GM12878 (cell line): Measurements from ENCODE around the gene SLIRP. TPM values are rescaled to one million over a fixed set of nuclear protein-coding genes. Genes with fewer than 3 reads are reported as not detected.

Experiments
- ATAC-seq: fragments of 200-7000 bp; cut with Tn5 transposase; 3 replicates; pipeline ENCODE4 v1.9.1; 2020; ENCODE audit warnings: mild to moderate bottlenecking, moderate library complexity
- BruUV-seq: library from RNA; stranded (reverse); fragments of 400-500 nt; replicated peaks from 2 replicates; lab custom pipeline; 2021; lab: Mats Ljungman, UMichigan
- CTCF ChIA-PET: fragments of 300-600 bp; sonication (Branson Sonifier 250); formaldehyde crosslinking; extraction: SDS; loops from one replicate; lab custom pipeline; 2021; ENCODE audit warnings: inconsistent platforms; lab: Yijun Ruan, JAX
- POLR2A ChIA-PET: fragments of 350-600 bp; formaldehyde crosslinking; extraction: SDS; loops from one replicate; lab custom pipeline; 2021; ENCODE audit warnings: inconsistent platforms; lab: Charles Lee
- RAD21 ChIA-PET: fragments of 300-600 bp; sonication (Branson Sonifier 250); formaldehyde crosslinking; loops from one replicate; lab custom pipeline; 2023; ENCODE audit warnings: antibody characterized with exemption; ENCODE audit not compliant: unreplicated experiment; lab: Charles Lee
- SMC1A ChIA-PET: fragments of 300-600 bp; sonication (Branson Sonifier 250); formaldehyde crosslinking; loops from one replicate; lab custom pipeline; 2023; ENCODE audit not compliant: unreplicated experiment, uncharacterized antibody; lab: Charles Lee
- DNase-seq: peaks from one replicate; pipeline ENCODE4 v3.0.0-alpha.2; 2011; ENCODE audit warnings: low read depth, low spot score
- FAIRE-seq: peaks from 3 replicates; lab custom pipeline; 2011; peaks lifted over from hg19 to GRCh38; lab: Jason Lieb, UNC
- H2AFZ ChIP-seq: 2 replicates; pipeline ENCODE4 v1.6.0; 2011; ENCODE audit warnings: low read depth, low read length, control low read depth; ENCODE audit not compliant: control insufficient read depth
- H3K27ac ChIP-seq: 2 replicates; pipeline ENCODE4 v1.5.1; 2011; ENCODE audit warnings: control low read depth; ENCODE audit not compliant: control insufficient read depth, insufficient read depth
- H3K27me3 ChIP-seq, 2 experiments: replicated peaks in 1 of 2; 2 replicates each; pipeline versions ENCODE4 v1.6.0 to v1.6.1; 2011; ENCODE audit warnings: low read length in 1 of 2; ENCODE audit not compliant: control insufficient read depth in 2 of 2, insufficient read depth in 2 of 2
- H3K36me3 ChIP-seq, 2 experiments: 2 replicates each; pipeline ENCODE4 v1.5.1; 2011; ENCODE audit warnings: low read length in 1 of 2; ENCODE audit not compliant: control insufficient read depth in 2 of 2, insufficient read depth in 2 of 2
- H3K4me1 ChIP-seq: 2 replicates; pipeline ENCODE4 v1.6.1; 2011; ENCODE audit warnings: mild to moderate bottlenecking, low read length, moderate library complexity, mixed read lengths; ENCODE audit not compliant: control insufficient read depth, insufficient read depth
- H3K4me2 ChIP-seq: 2 replicates; pipeline ENCODE4 v1.6.0; 2011; ENCODE audit warnings: control low read depth; ENCODE audit not compliant: control insufficient read depth, insufficient read depth
- H3K4me3 ChIP-seq: fragments of 200-600 bp; sonication (generic); 2 replicates; pipeline ENCODE4 v1.5.1; 2016
- H3K79me2 ChIP-seq: 2 replicates; pipeline ENCODE4 v1.6.0; 2011; ENCODE audit warnings: low read length; ENCODE audit not compliant: control insufficient read depth, insufficient read depth
- H3K9ac ChIP-seq: 2 replicates; pipeline ENCODE4 v1.8.0; 2011; ENCODE audit warnings: low read length, control low read depth, mixed read lengths; ENCODE audit not compliant: control insufficient read depth, insufficient read depth
- H3K9me3 ChIP-seq: replicated peaks from 3 replicates; pipeline ENCODE4 v1.5.1; 2011; ENCODE audit warnings: mild to moderate bottlenecking, low read length; ENCODE audit not compliant: control insufficient read depth, insufficient read depth
- H4K20me1 ChIP-seq: 2 replicates; pipeline ENCODE4 v1.6.0; 2011; ENCODE audit not compliant: control insufficient read depth, insufficient read depth
- FOXK2 ChIP-seq: fragments of 450-650 bp; IDR thresholded peaks from 2 replicates; pipeline ENCODE4 v1.6.1; 2017; ENCODE audit warnings: mild to moderate bottlenecking, moderate library complexity
- RELB ChIP-seq: fragments of 450-650 bp; IDR thresholded peaks from 2 replicates; pipeline ENCODE4 v1.6.1; 2017; ENCODE audit warnings: low read depth, mild to moderate bottlenecking, moderate library complexity
- SMAD5 ChIP-seq: IDR thresholded peaks from 2 replicates; pipeline ENCODE4 v1.6.1; 2016; ENCODE audit warnings: antibody characterized with exemption, low read depth
- ZBTB33 ChIP-seq: fragments of 450-650 bp; IDR thresholded peaks from 2 replicates; pipeline ENCODE4 v1.6.1; 2017; ENCODE audit warnings: mild to moderate bottlenecking
- WGBS: methylation state at CpG from one replicate; pipeline ENCODE4 v1.1.6; 2016; ENCODE audit warnings: low lambda C conversion rate; ENCODE audit not compliant: insufficient replicate concordance, insufficient coverage; ENCODE audit errors: missing lambda C conversion rate; 5-methylcytosine and 5-hydroxymethylcytosine counted together
- in situ Hi-C: fragments of 300-500 bp; cut with MboI; formaldehyde crosslinking; loops from 9 replicates; pipeline ENCODE4 v1.14.3; 2018; ENCODE audit warnings: mixed read lengths
- intact Hi-C: fragments of 100-400 bp; cut with micrococcal nuclease; formaldehyde crosslinking; loops from one replicate; pipeline ENCODE4 v1.14.2; 2022; ENCODE audit not compliant: unreplicated experiment
- polyA plus RNA-seq, 11 experiments: library from polyadenylated mRNA; depleted of rRNA in 4 of 11; unstranded in 6 of 11; stranded (reverse) in 5 of 11; fragments of >200 nt; fragmentation: Nextera tagmentation in 4 of 11; fragmentation: Illumina TruSeq in 1 of 11; extraction: Ambion mirVana in 4 of 11; extraction: Trizol in 1 of 11; gene quantifications; 1 replicate in 1 of 11; 2 replicates in 10 of 11; pipeline versions ENCODE4 v1.2.1 to v1.2.3, GENCODE V29; 2011 to 2016; ENCODE audit warnings: inconsistent platforms in 2 of 11, missing spikeins in 2 of 11, low read depth in 1 of 11
- total RNA-seq, 4 experiments: library from RNA; depleted of rRNA in 3 of 4; stranded (reverse); fragments of >200 nt in 3 of 4; fragmentation: Illumina TruSeq in 1 of 4; extraction: Trizol in 1 of 4; gene quantifications; 2 replicates each; pipeline versions ENCODE4 v1.2.1 to v1.2.3, GENCODE V29; 2013 to 2021

The SLIRP gene
- total and polyA plus RNA-seq, 10 of the 15 experiments (the other 5 are each of a cell fraction or from before 2014, with no cell fraction given): 196 to 1,510 (median 596) TPM

GRCh38 chr14:77752266-77752665, 44.4 kb downstream of the SLIRP start:
- ChIA-PET POLR2A (interaction anchor here (1.4 kb wide), 1 partner anchor 10 kb away, joined by 3 read pairs; no protein-coding TSS in a partner anchor), SMC1A (interaction anchor here (0.7 to 1.3 kb wide), 8 partner anchors 9 to 293 kb away, joined by 3 to 5 read pairs (median 3); partner anchors contain the start of genes ALKBH1 and SLIRP), RAD21 (interaction anchor here (0.6 kb wide), 1 partner anchor 263 kb away, joined by 3 read pairs; no protein-coding TSS in a partner anchor), CTCF (interaction anchor here (0.7 to 2.5 kb wide), 4 partner anchors 9 to 144 kb away, joined by 3 to 9 read pairs (median 4); partner anchors contain the start of gene SNW1)
- in situ Hi-C loops (no loop called here), intact Hi-C loops (no loop called here)
- no peaks in the 10 kb centered on the region; the same call in 2 of the 3 replicates for H3K9me3 ChIP-seq
- ATAC-seq (no peak), FAIRE-seq (no peak), DNase-seq (no peak)
- no peaks in the 10 kb centered on the region for H3K27me3 ChIP-seq
- H3K27ac ChIP-seq: no peak overlapping the region
- 94% methylated on average over 2 of the region's 2 CpGs for WGBS
- H3K4me1 ChIP-seq: no peaks in the 10 kb centered on the region
- no peak overlapping the region for H3K9ac ChIP-seq
- no peak overlapping the region for H3K4me3 ChIP-seq
- TF ChIP-seq ZBTB33 (no peak), SMAD5 (no peak), FOXK2 (no peak), RELB (no peak)
- TF ChIP-seq, all 136 proteins: peak for 0
- Histone ChIP-seq H4K20me1 (peaks cover 3% of the 10 kb centered on the region), H3K36me3 (peaks cover 0 to 24% of the 10 kb centered on the region in 2 experiments; a peak in 2 of 4 replicates), H2AFZ (no peak overlapping the region), H3K4me2 (no peak overlapping the region), H3K79me2 (peaks cover 11% of the 10 kb centered on the region)
- no TSS peak for BruUV-seq
